Measurements from ENCODE around the gene CCL5. TPM values are rescaled to one million over a fixed set of nuclear protein-coding genes. Genes with fewer than 3 reads are reported as not detected.

The CCL5 gene
- polyA plus RNA-seq, 1 of the 3 experiments (the other 2 are of a cell fraction): 0.23 TPM

DNA sequence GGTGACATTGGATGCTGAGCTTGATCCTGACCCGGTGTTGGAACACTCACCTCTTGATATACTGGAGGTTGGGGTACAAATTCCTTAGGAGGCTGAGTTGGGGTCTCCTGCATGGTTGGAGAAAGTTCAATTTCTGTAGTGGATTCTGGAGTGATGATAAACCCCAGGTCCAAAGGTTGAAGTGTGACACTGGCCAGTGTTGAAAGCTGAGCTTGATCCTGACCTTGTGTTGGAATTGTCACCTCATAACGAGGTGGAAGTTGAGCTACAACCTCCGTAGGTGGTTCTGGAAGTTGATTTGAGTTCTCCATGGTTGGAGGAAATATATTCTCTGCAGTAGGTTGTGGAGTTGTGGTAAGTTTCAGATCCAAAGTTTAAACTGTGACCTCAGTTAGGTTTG, 29.2 kb upstream of the CCL5 start:
- no peaks in the 10 kb centered on the region for H3K9me3 ChIP-seq
- H3K9ac ChIP-seq: no peak overlapping the region
- POLR2A ChIA-PET: no interaction called here
- WGBS (ENCODE audit: low lambda C conversion rate): 8% methylated on average over 3 of the region's 3 CpGs
- H3K4me2 ChIP-seq: no peak overlapping the region
- no peaks in the 10 kb centered on the region for H3F3A ChIP-seq (replicated peaks; ENCODE audit: insufficient read depth)
- CTCF ChIA-PET: interaction anchor here (0.9 kb wide), 1 partner anchor 60 kb away, joined by 3 read pairs; no protein-coding TSS in a partner anchor
- TF ChIP-seq CTCF (IDR thresholded peaks at IDR 0.05) (no peak), YY1 (IDR thresholded peaks at IDR 0.05; ENCODE audit: low read depth) (no peak), RXRA (IDR thresholded peaks at IDR 0.05; ENCODE audit: borderline replicate concordance, low read depth) (no peak), TEAD4 (IDR thresholded peaks at IDR 0.05; ENCODE audit: borderline replicate concordance, insufficient read depth) (no peak), JUND (IDR thresholded peaks at IDR 0.05) (no peak), POLR2AphosphoS5 (IDR thresholded peaks at IDR 0.05; ENCODE audit: low read depth, low read length) (no peak), REST (IDR thresholded peaks at IDR 0.05; ENCODE audit: low read depth, low read length) (no peak), USF1 (IDR thresholded peaks at IDR 0.05; ENCODE audit: borderline replicate concordance, low read depth) (no peak), EP300 (IDR thresholded peaks at IDR 0.05; ENCODE audit: borderline replicate concordance in 1 of 2, low read depth in 1 of 2, low read length in 1 of 2) (no peak), SMC3 (IDR thresholded peaks at IDR 0.05; ENCODE audit: low read depth, low read length) (no peak), RAD21 (IDR thresholded peaks at IDR 0.05; ENCODE audit: low read length) (no peak), ZBTB33 (IDR thresholded peaks at IDR 0.05; ENCODE audit: borderline replicate concordance, low read depth) (no peak), MEF2A (IDR thresholded peaks at IDR 0.05; ENCODE audit: borderline replicate concordance, low read depth) (no peak), SIN3A (IDR thresholded peaks at IDR 0.05; ENCODE audit: borderline replicate concordance, low read depth, low read length) (no peak), ELF1 (IDR thresholded peaks at IDR 0.05) (no peak)
- H3K79me2 ChIP-seq (ENCODE audit: insufficient read depth): no peaks in the 10 kb centered on the region
- H3K4me1 ChIP-seq (ENCODE audit: control insufficient read depth in 1 of 2, insufficient read depth in 2 of 2, low read depth in 1 of 2, low read length in 1 of 2): no peaks in the 10 kb centered on the region
- H3K27ac ChIP-seq (ENCODE audit: low read depth in 2 of 2, low read length in 1 of 2): no peak overlapping the region
- no peak overlapping the region for H3K4me3 ChIP-seq (ENCODE audit: low read depth in 2 of 2, low read length in 1 of 2)
- no peaks in the 10 kb centered on the region for H3K36me3 ChIP-seq (replicated peaks in 1 of 2; ENCODE audit: control insufficient read depth in 1 of 2, insufficient read depth in 2 of 2, low read length in 1 of 2)
- no peaks in the 10 kb centered on the region for H4K20me1 ChIP-seq (ENCODE audit: insufficient read depth)
- H3K9me2 ChIP-seq: no peaks in the 10 kb centered on the region
- H3K27me3 ChIP-seq (ENCODE audit: insufficient read depth): no peaks in the 10 kb centered on the region; the same call in 1 of the 2 replicates
- no peak for DNase-seq
- no peak overlapping the region for H2AFZ ChIP-seq (ENCODE audit: low read depth)

Measured in SK-N-SH (cell line).